OCI-LY3 (cell line): ENCODE data around the gene TTC16.

Experiments
- EZH2phosphoT487 ChIP-seq: fragments of 200-600 bp; shearing (Covaris generic); IDR thresholded peaks from 2 replicates; pipeline ENCODE4 v1.6.1; 2018; ENCODE audit warnings: antibody characterized with exemption, mixed run types, low read depth
- TF ChIP-seq, protein P1 (sequence below): fragments of 200-600, 300-600 bp; sonication (generic); IDR thresholded peaks from 2 replicates; pipeline ENCODE4 v1.5.1; 2014; ENCODE audit warnings: antibody characterized with exemption, low read length, low read depth

DNA sequence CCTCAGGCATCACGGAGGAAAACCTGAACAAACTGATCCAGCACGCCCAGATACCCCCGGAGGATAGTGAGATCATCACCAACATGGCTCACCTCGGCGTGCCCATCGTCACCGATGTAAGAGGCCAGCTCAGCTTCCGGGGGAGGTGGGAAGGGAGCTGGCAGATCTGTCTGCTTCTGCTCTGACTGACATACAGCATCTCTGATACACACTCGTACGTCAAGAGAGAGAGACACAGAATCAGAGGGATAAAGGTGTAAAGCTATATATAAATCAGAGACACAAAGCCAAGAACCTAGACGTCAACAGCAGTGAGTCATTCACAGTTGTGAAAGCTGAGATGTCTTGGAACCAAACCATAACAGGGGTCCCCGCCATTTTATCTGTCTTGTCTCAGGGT, 39.2 kb upstream of the TTC16 start:
- TF ChIP-seq, protein P1, sequence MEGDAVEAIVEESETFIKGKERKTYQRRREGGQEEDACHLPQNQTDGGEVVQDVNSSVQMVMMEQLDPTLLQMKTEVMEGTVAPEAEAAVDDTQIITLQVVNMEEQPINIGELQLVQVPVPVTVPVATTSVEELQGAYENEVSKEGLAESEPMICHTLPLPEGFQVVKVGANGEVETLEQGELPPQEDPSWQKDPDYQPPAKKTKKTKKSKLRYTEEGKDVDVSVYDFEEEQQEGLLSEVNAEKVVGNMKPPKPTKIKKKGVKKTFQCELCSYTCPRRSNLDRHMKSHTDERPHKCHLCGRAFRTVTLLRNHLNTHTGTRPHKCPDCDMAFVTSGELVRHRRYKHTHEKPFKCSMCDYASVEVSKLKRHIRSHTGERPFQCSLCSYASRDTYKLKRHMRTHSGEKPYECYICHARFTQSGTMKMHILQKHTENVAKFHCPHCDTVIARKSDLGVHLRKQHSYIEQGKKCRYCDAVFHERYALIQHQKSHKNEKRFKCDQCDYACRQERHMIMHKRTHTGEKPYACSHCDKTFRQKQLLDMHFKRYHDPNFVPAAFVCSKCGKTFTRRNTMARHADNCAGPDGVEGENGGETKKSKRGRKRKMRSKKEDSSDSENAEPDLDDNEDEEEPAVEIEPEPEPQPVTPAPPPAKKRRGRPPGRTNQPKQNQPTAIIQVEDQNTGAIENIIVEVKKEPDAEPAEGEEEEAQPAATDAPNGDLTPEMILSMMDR: no peak
- TF ChIP-seq EZH2phosphoT487: no peak
